Esophagus squamous epithelium (tissue), 4 donors: ENCODE data around the gene IGSF9.

ENCODE experiments used
- POLR2A ChIP-seq, 4 donors: fragments of 450-650 bp; IDR thresholded peaks; one replicate each; pipeline ENCODE4 v1.6.1; 2017; ENCODE audit warnings: antibody characterized with exemption in 4 of 4, mild to moderate bottlenecking in 4 of 4, moderate library complexity in 3 of 4
- TF ChIP-seq, protein P1 (sequence below), 6 experiments: fragments of 450-650 bp in 4 of 6; fragments of 200-600 bp in 2 of 6; sonication (generic) in 2 of 6; IDR thresholded peaks; one replicate each; pipeline ENCODE4 v1.5.1; 2016 to 2019; ENCODE audit warnings: antibody characterized with exemption in 6 of 6, mild to moderate bottlenecking in 4 of 6, moderate library complexity in 4 of 6

DNA sequence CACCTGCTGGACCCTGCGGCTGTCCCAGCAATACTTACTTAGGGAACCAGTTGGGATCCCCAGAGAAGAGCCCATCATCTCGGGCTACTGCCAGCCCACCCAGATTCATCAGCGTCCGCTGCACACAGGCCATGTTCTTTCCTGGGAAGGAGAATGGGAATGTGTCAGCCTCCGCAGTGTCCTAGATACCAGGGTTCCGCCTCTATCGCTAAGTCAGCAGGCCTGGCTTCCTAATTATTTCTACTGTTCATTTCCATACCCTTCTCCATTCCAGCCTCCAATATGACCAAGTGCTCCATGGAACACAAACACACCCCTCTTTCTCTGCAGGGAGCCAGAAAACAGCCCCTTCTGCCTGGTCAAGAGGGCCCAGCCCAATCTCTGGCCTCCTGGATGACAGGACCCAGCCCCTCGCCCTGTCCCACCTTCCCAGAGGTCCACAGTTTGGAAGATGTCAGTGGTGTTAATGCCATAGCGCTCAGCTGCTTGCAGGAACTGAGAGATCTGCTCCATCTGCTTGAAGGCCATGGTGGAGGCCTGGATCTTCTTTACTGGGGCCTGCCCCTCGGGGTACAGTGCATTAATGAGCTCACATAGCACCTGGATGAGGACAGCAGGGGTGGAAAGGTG, 26.1 kb downstream of the IGSF9 start:
- TF ChIP-seq, protein P1, sequence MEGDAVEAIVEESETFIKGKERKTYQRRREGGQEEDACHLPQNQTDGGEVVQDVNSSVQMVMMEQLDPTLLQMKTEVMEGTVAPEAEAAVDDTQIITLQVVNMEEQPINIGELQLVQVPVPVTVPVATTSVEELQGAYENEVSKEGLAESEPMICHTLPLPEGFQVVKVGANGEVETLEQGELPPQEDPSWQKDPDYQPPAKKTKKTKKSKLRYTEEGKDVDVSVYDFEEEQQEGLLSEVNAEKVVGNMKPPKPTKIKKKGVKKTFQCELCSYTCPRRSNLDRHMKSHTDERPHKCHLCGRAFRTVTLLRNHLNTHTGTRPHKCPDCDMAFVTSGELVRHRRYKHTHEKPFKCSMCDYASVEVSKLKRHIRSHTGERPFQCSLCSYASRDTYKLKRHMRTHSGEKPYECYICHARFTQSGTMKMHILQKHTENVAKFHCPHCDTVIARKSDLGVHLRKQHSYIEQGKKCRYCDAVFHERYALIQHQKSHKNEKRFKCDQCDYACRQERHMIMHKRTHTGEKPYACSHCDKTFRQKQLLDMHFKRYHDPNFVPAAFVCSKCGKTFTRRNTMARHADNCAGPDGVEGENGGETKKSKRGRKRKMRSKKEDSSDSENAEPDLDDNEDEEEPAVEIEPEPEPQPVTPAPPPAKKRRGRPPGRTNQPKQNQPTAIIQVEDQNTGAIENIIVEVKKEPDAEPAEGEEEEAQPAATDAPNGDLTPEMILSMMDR (IDR thresholded peaks at IDR 0.05), result no peak
- TF ChIP-seq POLR2A (IDR thresholded peaks at IDR 0.05), result no peak
